HepG2 (cell line): ENCODE results near the gene RIMBP2. TPM values are rescaled to one million over a fixed set of nuclear protein-coding genes. Genes with fewer than 3 reads are reported as not detected.

Experiments
- ATAC-seq: fragments of 200-7000 bp; cut with Tn5 transposase; 3 replicates; pipeline ENCODE4 v1.9.1; 2020; ENCODE audit warnings: mild to moderate bottlenecking, moderate library complexity
- BruUV-seq: library from RNA; stranded (reverse); fragments of 400-500 nt; replicated peaks from 2 replicates; lab custom pipeline; 2021; lab: Mats Ljungman, UMichigan
- CTCF ChIA-PET: fragments of 300-600 bp; formaldehyde crosslinking; extraction: SDS; loops from one replicate; lab custom pipeline; 2021; ENCODE audit warnings: low total read pairs, inconsistent platforms, low intra/inter-chr PET ratio; lab: Yijun Ruan, JAX
- POLR2A ChIA-PET: fragments of 350-600 bp; sonication (Branson Sonifier 250); formaldehyde crosslinking; loops from one replicate; lab custom pipeline; 2020; ENCODE audit warnings: antibody characterized with exemption, inconsistent platforms; lab: Yijun Ruan, JAX
- DNase-seq: peaks from one replicate; pipeline ENCODE4 v3.0.0-alpha.2; 2015; ENCODE audit warnings: low spot score
- FAIRE-seq: peaks from 3 replicates; lab custom pipeline; 2011; peaks lifted over from hg19 to GRCh38; lab: Jason Lieb, UNC
- H2AFZ ChIP-seq: one replicate; pipeline ENCODE4 v1.6.1; 2011; ENCODE audit warnings: low read length, inconsistent platforms
- H3K27ac ChIP-seq: fragments of 300-600 bp; 3 replicates; pipeline ENCODE4 v1.8.0; 2011; ENCODE audit warnings: mixed run types, mild to moderate bottlenecking, mixed read lengths, low read length, inconsistent platforms; ENCODE audit not compliant: insufficient read depth; ENCODE audit errors: extremely low read length
- H3K27me3 ChIP-seq, 2 experiments: fragments of 200-600 bp in 1 of 2; 2 replicates in 1 of 2; 3 replicates in 1 of 2; pipeline versions ENCODE4 v1.6.0 to v1.8.0; 2011; ENCODE audit warnings: low read length in 2 of 2, mild to moderate bottlenecking in 2 of 2, moderate library complexity in 2 of 2, inconsistent platforms in 1 of 2; ENCODE audit not compliant: insufficient read depth in 2 of 2, control insufficient read depth in 1 of 2
- H3K36me3 ChIP-seq, 2 experiments: fragments of 200-600 bp in 1 of 2; replicated peaks in 1 of 2; 2 replicates in 1 of 2; 3 replicates in 1 of 2; pipeline versions ENCODE4 v1.5.1 to v1.8.0; 2011; ENCODE audit warnings: low read length in 2 of 2, inconsistent platforms in 1 of 2; ENCODE audit not compliant: insufficient read depth in 2 of 2, control insufficient read depth in 1 of 2
- H3K4me1 ChIP-seq: 2 replicates; pipeline ENCODE4 v1.5.1; 2012; ENCODE audit warnings: low read length, inconsistent platforms; ENCODE audit not compliant: insufficient read depth
- H3K4me2 ChIP-seq: 2 replicates; pipeline ENCODE4 v1.6.0; 2011; ENCODE audit warnings: low read depth, low read length, inconsistent platforms
- H3K4me3 ChIP-seq, 3 experiments: fragments of 200-600 bp in 1 of 3; sonication (generic), shearing (Covaris generic) in 1 of 3; replicated peaks in 1 of 3; 2 replicates each; pipeline ENCODE4 v1.5.1; 2011 to 2016; ENCODE audit warnings: low read length in 3 of 3, inconsistent platforms in 2 of 3, low read depth in 2 of 3, mild to moderate bottlenecking in 2 of 3, control low read depth in 1 of 3, mixed read lengths in 1 of 3; ENCODE audit not compliant: insufficient read depth in 1 of 3
- H3K79me2 ChIP-seq: one replicate; pipeline ENCODE4 v1.6.1; 2011; ENCODE audit warnings: low read length, inconsistent platforms; ENCODE audit not compliant: insufficient read depth
- H3K9ac ChIP-seq: 2 replicates; pipeline ENCODE4 v1.6.0; 2011; ENCODE audit warnings: mild to moderate bottlenecking, low read depth, low read length, inconsistent platforms; ENCODE audit not compliant: insufficient read depth
- H3K9me3 ChIP-seq: 2 replicates; pipeline ENCODE4 v1.5.1; 2012; ENCODE audit warnings: mild to moderate bottlenecking, low read length
- H4K20me1 ChIP-seq: 2 replicates; pipeline ENCODE4 v1.6.0; 2011; ENCODE audit warnings: inconsistent platforms, mild to moderate bottlenecking, low read length, moderate library complexity; ENCODE audit not compliant: insufficient read depth
- ATM ChIP-seq: fragments of 450-650 bp; IDR thresholded peaks from 2 replicates; pipeline ENCODE4 v1.7.1; 2017; ENCODE audit warnings: mild to moderate bottlenecking, borderline replicate concordance
- HNRNPK ChIP-seq: fragments of 200-400 bp; formaldehyde crosslinking; IDR thresholded peaks from 2 replicates; pipeline ENCODE4 v1.6.1; 2018; ENCODE audit warnings: low read length, low read depth, moderate library complexity, mild to moderate bottlenecking; ENCODE audit not compliant: poor library complexity, severe bottlenecking
- MEIS1 ChIP-seq: sonication (generic); formaldehyde crosslinking; IDR thresholded peaks from 2 replicates; pipeline ENCODE4 v1.9.0; 2021; ENCODE audit warnings: mild to moderate bottlenecking, missing genetic modification reagents, moderate library complexity, borderline replicate concordance
- MLLT10 ChIP-seq: sonication (generic); formaldehyde crosslinking; IDR thresholded peaks from 2 replicates; pipeline ENCODE4 v1.4.0; 2020; ENCODE audit warnings: missing genetic modification reagents
- RFX1 ChIP-seq: fragments of 450-650 bp; IDR thresholded peaks from 2 replicates; pipeline ENCODE4 v1.6.1; 2017
- ZFP36 ChIP-seq: fragments of 150-350 bp; IDR thresholded peaks from 2 replicates; pipeline ENCODE4 v1.6.1; 2018; ENCODE audit warnings: borderline replicate concordance, low read length, low read depth; ENCODE audit not compliant: partially characterized antibody
- ZNF44 ChIP-seq: sonication (generic); formaldehyde crosslinking; IDR thresholded peaks from 2 replicates; pipeline ENCODE4 v1.5.1; 2020; ENCODE audit warnings: mild to moderate bottlenecking, missing genetic modification reagents
- ZNF543 ChIP-seq: sonication (generic); formaldehyde crosslinking; IDR thresholded peaks from 2 replicates; pipeline ENCODE4 v1.4.0; 2020; ENCODE audit warnings: mild to moderate bottlenecking, missing genetic modification reagents
- ZNF562 ChIP-seq: sonication (generic); formaldehyde crosslinking; IDR thresholded peaks from 2 replicates; pipeline ENCODE4 v1.8.0; 2022; ENCODE audit warnings: missing genetic modification reagents, borderline replicate concordance
- ZNF614 ChIP-seq: IDR thresholded peaks from 2 replicates; pipeline ENCODE4 v1.6.1; 2018; ENCODE audit warnings: missing biosample characterization, missing genetic modification reagents, inconsistent platforms, borderline replicate concordance
- ZNF737 ChIP-seq: sonication (generic); formaldehyde crosslinking; IDR thresholded peaks from 2 replicates; pipeline ENCODE4 v1.5.0; 2020; ENCODE audit warnings: missing genetic modification reagents, mild to moderate bottlenecking, borderline replicate concordance
- ZNF746 ChIP-seq: sonication (generic); formaldehyde crosslinking; IDR thresholded peaks from 2 replicates; pipeline ENCODE4 v1.8.0; 2022; ENCODE audit warnings: mild to moderate bottlenecking, missing genetic modification reagents
- WGBS: methylation state at CpG from one replicate; pipeline ENCODE4 v1.1.6; 2017; ENCODE audit warnings: low lambda C conversion rate; 5-methylcytosine and 5-hydroxymethylcytosine counted together
- in situ Hi-C: cut with HindIII; loops from 2 replicates; pipeline ENCODE4 v1.10.0; 2017; ENCODE audit warnings: low pct_unique_long_range_greater_than_20kb; ENCODE audit not compliant: extremely low pct_ligation_motif_present
- intact Hi-C: fragments of 100-400 bp; cut with micrococcal nuclease; formaldehyde crosslinking; loops from one replicate; pipeline ENCODE4 v1.10.0; 2022; ENCODE audit not compliant: unreplicated experiment
- polyA plus RNA-seq, 8 experiments: library from polyadenylated mRNA; depleted of rRNA in 3 of 8; stranded (reverse) in 7 of 8; unstranded in 1 of 8; fragments of >200 nt; fragmentation: Illumina TruSeq in 4 of 8; extraction: Trizol in 4 of 8; gene quantifications; 2 replicates each; pipeline versions ENCODE4 v1.2.1 to v1.2.3, GENCODE V29; 2011 to 2016; ENCODE audit warnings: low read depth in 4 of 8, missing spikeins in 1 of 8, mixed read lengths in 1 of 8; ENCODE audit not compliant: insufficient read depth in 1 of 8
- total RNA-seq, 5 experiments: library from RNA; depleted of rRNA; stranded (reverse); fragments of >200 nt; fragmentation: Illumina TruSeq; extraction: Trizol; gene quantifications; 2 replicates each; pipeline ENCODE4 v1.2.3, GENCODE V29; 2016; ENCODE audit warnings: low read depth in 1 of 5
- TF ChIP-seq, protein P1 (sequence below): sonication (generic); formaldehyde crosslinking; IDR thresholded peaks from 2 replicates; pipeline ENCODE4 v1.5.0; 2020; ENCODE audit warnings: missing genetic modification reagents
- TF ChIP-seq, protein P2 (sequence below): IDR thresholded peaks from 2 replicates; pipeline ENCODE4 v1.6.1; 2016; ENCODE audit warnings: missing compliant biosample characterization, missing genetic modification reagents, borderline replicate concordance
- TF ChIP-seq, protein P3 (sequence below): IDR thresholded peaks from 2 replicates; pipeline ENCODE4 v1.6.1; 2016; ENCODE audit warnings: missing compliant biosample characterization, missing genetic modification reagents, borderline replicate concordance

RIMBP2 gene
- total and polyA plus RNA-seq, 2 of the 13 experiments (the other 11 are each of a cell fraction or from before 2014, with no cell fraction given) = 0.03 TPM; not detected in 1

DNA sequence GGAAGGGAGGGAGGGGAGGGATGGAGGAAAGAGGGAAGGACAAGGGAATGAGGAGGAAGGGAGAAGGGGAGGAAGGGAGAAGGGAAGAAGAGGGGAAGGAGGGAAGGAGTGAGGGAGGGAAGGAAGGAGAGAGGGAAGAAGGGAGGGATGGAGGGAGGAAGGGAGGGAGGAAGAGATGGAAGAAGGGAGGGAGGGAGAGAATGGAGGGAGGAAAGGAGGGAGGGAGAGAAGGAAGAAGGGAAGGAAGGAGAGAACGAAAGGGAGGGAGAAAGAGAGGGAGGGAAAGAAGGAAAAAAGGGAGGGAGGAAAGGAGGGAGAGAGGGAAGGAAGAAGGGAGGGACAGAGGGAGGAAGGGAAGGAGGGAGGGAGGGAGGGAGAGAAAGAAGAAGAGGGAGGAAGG is 49.5 kb downstream of the RIMBP2 start:
- no peaks in the 10 kb centered on the region for H4K20me1 ChIP-seq
- CTCF ChIA-PET = no interaction called here
- no peak overlapping the region for H3K9ac ChIP-seq
- H3K4me2 ChIP-seq = no peak overlapping the region
- no peaks in the 10 kb centered on the region for H3K36me3 ChIP-seq
- H3K4me1 ChIP-seq = no peaks in the 10 kb centered on the region
- in situ Hi-C loops = no loop called here
- no peak for ATAC-seq
- TF ChIP-seq ZNF562 (no peak), RFX1 (no peak), ZNF44 (no peak), HNRNPK (peak; percentile 38), MLLT10 (no peak)
- H2AFZ ChIP-seq = no peak overlapping the region
- H3K27me3 ChIP-seq = peaks cover 5 to 25% of the 10 kb centered on the region in 2 experiments; a peak in 4 of 5 replicates
- no peaks in the 10 kb centered on the region for H3K79me2 ChIP-seq
- H3K9me3 ChIP-seq = no peaks in the 10 kb centered on the region
- FAIRE-seq = no peak
- intact Hi-C loops = no loop called here
- no peak overlapping the region for H3K27ac ChIP-seq
- BruUV-seq = no TSS peak
- POLR2A ChIA-PET = no interaction called here
- 4% methylated on average over 1 of the region's 1 CpG for WGBS
- no peak for DNase-seq
- H3K4me3 ChIP-seq = no peak overlapping the region

DNA sequence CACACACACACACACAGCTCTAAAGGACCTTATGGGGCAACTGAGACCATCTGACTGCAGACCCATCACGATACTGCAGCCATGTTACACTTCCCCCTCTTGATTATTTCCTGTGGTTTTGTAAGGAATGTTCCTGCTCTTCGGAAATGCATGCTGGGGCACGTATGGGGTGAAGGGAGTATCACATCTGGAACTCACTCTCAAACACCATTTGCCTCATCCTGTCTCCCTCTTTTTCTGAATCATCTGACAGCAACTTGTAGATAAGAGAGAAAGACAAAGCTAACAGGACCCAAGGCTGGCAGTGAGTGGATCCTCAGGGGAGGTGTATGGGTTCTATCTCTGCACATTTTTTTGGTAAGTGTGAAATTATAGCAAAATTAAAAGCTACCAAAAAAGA is 50.3 kb downstream of the RIMBP2 start:
- Histone ChIP-seq H4K20me1 (no peaks in the 10 kb centered on the region), H3K4me1 (no peaks in the 10 kb centered on the region), H3K4me2 (no peak overlapping the region), H3K79me2 (no peaks in the 10 kb centered on the region), H3K27me3 (peaks cover 5 to 20% of the 10 kb centered on the region in 2 experiments; a peak in 4 of 5 replicates), H2AFZ (no peak overlapping the region), H3K27ac (no peak overlapping the region), H3K36me3 (no peaks in the 10 kb centered on the region), H3K9me3 (no peaks in the 10 kb centered on the region), H3K4me3 (no peak overlapping the region), H3K9ac (no peak overlapping the region)
- in situ Hi-C loops = no loop called here
- intact Hi-C loops = no loop called here
- DNase-seq (no peak), FAIRE-seq (no peak), ATAC-seq (no peak)
- ChIA-PET CTCF (no interaction called here), POLR2A (no interaction called here)
- 0% methylated on average over 3 of the region's 3 CpGs for WGBS
- BruUV-seq = no TSS peak
- TF ChIP-seq ZNF737 (no peak), ZNF614 (CRISPR knock-in tag) (no peak), ATM (no peak), MEIS1 (CRISPR knock-in tag) (no peak), ZFP36 (no peak), ZNF543 (CRISPR knock-in tag) (no peak), ZNF746 (CRISPR knock-in tag) (no peak)
- TF ChIP-seq, protein P1, sequence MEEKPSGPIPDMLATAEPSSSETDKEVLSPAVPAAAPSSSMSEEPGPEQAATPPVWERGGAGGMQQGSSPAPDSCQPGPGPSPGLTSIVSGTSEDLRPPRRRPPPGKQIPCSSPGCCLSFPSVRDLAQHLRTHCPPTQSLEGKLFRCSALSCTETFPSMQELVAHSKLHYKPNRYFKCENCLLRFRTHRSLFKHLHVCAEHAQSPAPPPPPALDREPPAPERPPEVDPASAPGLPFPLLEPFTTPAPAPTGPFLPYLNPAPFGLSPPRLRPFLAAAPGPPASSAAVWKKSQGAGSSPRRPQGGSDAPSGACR (CRISPR knock-in tag) = no peak
- TF ChIP-seq, protein P2, sequence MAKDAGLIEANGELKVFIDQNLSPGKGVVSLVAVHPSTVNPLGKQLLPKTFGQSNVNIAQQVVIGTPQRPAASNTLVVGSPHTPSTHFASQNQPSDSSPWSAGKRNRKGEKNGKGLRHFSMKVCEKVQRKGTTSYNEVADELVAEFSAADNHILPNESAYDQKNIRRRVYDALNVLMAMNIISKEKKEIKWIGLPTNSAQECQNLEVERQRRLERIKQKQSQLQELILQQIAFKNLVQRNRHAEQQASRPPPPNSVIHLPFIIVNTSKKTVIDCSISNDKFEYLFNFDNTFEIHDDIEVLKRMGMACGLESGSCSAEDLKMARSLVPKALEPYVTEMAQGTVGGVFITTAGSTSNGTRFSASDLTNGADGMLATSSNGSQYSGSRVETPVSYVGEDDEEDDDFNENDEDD (CRISPR knock-in tag) = no peak
- TF ChIP-seq, protein P3, sequence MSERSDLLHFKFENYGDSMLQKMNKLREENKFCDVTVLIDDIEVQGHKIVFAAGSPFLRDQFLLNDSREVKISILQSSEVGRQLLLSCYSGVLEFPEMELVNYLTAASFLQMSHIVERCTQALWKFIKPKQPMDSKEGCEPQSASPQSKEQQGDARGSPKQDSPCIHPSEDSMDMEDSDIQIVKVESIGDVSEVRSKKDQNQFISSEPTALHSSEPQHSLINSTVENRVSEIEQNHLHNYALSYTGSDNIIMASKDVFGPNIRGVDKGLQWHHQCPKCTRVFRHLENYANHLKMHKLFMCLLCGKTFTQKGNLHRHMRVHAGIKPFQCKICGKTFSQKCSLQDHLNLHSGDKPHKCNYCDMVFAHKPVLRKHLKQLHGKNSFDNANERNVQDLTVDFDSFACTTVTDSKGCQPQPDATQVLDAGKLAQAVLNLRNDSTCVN = no peak
